Fibroblast of lung (primary cell): ENCODE results near the gene MRNIP.

Source experiments
- EZH2 ChIP-seq: IDR thresholded peaks from 2 replicates; pipeline ENCODE4 v1.5.1; 2012; ENCODE audit warnings: low read length, control low read depth, mild to moderate bottlenecking; ENCODE audit errors: missing control alignments
- TF ChIP-seq, protein P1 (sequence below), 2 donors: IDR thresholded peaks in 1 of 2; conservative IDR thresholded peaks in 1 of 2; 1 replicate in 1 of 2; 2 replicates in 1 of 2; pipeline ENCODE4 v1.5.1; 2011 to 2012; ENCODE audit warnings: low read length in 2 of 2, control low read depth in 1 of 2, inconsistent platforms in 1 of 2, low read depth in 1 of 2, mild to moderate bottlenecking in 1 of 2

DNA sequence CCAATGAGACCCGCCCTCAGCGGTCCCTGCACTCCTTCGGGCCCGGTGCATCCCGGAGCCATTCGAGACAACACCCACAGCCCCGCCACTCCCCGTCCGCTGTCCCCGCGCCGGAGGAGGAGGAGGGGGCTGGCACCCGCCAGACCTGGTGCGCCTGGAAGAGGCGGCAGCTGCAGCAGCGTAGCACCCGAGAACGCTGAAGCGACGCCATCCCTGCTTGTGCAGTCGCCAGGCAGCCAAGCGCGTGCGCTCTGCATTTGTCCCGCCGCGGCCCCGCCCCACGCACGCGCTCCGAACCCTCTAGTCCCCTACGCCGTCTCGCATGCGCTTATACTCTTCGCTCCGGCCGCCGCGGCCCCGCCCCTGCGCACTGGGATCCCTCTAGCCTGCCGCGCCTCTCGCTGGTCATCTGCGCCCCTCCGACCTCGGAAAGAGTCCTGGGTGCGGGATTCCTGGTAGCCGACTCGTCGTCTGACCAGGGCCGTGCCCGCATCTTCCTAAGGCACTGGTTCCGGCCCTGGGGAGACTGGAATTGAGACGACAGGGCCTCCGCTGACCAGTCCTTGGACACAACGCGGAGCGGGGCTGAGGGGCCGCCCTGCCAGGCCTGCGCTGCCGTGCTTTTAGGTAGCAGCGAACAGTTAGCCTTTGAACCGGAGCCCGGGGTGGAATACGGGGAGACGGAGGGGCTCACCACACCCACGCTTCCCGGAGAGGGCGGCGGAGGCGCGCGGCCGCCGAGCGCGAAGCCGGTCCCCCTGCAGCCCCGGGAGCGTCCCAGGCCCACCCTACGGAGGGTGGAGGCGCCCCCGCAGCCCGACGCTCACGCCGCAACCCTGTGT lies at the start of gene MRNIP:
- no peak for TF ChIP-seq EZH2
- TF ChIP-seq, protein P1, sequence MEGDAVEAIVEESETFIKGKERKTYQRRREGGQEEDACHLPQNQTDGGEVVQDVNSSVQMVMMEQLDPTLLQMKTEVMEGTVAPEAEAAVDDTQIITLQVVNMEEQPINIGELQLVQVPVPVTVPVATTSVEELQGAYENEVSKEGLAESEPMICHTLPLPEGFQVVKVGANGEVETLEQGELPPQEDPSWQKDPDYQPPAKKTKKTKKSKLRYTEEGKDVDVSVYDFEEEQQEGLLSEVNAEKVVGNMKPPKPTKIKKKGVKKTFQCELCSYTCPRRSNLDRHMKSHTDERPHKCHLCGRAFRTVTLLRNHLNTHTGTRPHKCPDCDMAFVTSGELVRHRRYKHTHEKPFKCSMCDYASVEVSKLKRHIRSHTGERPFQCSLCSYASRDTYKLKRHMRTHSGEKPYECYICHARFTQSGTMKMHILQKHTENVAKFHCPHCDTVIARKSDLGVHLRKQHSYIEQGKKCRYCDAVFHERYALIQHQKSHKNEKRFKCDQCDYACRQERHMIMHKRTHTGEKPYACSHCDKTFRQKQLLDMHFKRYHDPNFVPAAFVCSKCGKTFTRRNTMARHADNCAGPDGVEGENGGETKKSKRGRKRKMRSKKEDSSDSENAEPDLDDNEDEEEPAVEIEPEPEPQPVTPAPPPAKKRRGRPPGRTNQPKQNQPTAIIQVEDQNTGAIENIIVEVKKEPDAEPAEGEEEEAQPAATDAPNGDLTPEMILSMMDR (conservative IDR thresholded peaks at IDR 0.05 in 1 of 2, IDR thresholded peaks at IDR 0.05 in 1 of 2; ENCODE audit: low read depth in 1 of 2, low read length in 2 of 2): peak in 1 of 2 donors; percentile 5
